ENCODE results near the gene KRTAP27-1.

KRTAP27-1 gene, protein sequence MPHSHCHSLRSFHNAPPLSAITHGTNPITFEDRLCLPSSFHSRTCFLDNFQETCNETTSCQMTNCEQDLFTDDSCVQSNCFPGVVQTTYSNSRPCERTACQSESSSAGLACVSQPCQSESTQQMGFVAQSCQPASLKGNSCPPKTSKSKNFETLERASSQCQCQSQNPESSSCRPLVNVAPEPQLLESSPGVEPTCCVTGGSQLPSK

DNA sequence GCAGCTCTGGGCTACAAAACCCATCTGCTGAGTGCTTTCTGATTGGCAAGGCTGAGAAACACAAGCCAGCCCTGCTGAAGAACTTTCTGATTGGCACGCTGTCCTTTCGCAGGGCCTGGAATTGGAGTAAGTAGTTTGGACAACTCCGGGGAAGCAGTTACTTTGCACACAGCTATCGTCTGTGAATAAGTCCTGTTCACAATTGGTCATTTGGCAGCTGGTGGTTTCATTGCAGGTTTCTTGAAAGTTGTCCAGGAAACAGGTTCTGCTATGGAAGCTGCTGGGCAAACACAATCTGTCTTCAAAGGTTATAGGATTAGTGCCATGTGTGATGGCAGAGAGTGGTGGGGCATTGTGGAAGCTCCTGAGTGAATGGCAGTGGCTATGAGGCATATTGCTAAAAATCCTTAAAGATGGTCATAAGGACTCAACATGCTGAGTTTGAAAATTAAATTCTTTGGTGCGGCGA lies at the start of gene KRTAP27-1:
Gene KRTAP27-1, minus strand, starts transcription at position 419 of the 469 bp plus-strand sequence. Its CDS starts 26 bp downstream, at position 393.
- ATAC-seq = no peak
- TF ChIP-seq CSDC2 (CRISPR knock-in tag; IDR thresholded peaks at IDR 0.05) (no peak), BACH2 (CRISPR knock-in tag; IDR thresholded peaks at IDR 0.05; ENCODE audit: borderline replicate concordance) (no peak), ZNF565 (CRISPR knock-in tag; conservative IDR thresholded peaks at IDR 0.05; ENCODE audit: low read depth) (no peak), ZNF8 (CRISPR knock-in tag; IDR thresholded peaks at IDR 0.05) (no peak), TOX (CRISPR knock-in tag; IDR thresholded peaks at IDR 0.05; ENCODE audit: borderline replicate concordance) (no peak), ZC3H10 (CRISPR knock-in tag; IDR thresholded peaks at IDR 0.05) (no peak), ESRRG (CRISPR knock-in tag; IDR thresholded peaks at IDR 0.05) (no peak), GLIS3 (CRISPR knock-in tag; IDR thresholded peaks at IDR 0.05) (no peak), ZFP3 (CRISPR knock-in tag; IDR thresholded peaks at IDR 0.05) (no peak), OSR1 (CRISPR knock-in tag; IDR thresholded peaks at IDR 0.05) (no peak), TCF4 (CRISPR knock-in tag; IDR thresholded peaks at IDR 0.05; ENCODE audit: borderline replicate concordance) (no peak), ARNTL (CRISPR knock-in tag; IDR thresholded peaks at IDR 0.05; ENCODE audit: borderline replicate concordance, low read depth) (no peak), ZNF70 (CRISPR knock-in tag; IDR thresholded peaks at IDR 0.05) (no peak)
- TF ChIP-seq, protein P1, sequence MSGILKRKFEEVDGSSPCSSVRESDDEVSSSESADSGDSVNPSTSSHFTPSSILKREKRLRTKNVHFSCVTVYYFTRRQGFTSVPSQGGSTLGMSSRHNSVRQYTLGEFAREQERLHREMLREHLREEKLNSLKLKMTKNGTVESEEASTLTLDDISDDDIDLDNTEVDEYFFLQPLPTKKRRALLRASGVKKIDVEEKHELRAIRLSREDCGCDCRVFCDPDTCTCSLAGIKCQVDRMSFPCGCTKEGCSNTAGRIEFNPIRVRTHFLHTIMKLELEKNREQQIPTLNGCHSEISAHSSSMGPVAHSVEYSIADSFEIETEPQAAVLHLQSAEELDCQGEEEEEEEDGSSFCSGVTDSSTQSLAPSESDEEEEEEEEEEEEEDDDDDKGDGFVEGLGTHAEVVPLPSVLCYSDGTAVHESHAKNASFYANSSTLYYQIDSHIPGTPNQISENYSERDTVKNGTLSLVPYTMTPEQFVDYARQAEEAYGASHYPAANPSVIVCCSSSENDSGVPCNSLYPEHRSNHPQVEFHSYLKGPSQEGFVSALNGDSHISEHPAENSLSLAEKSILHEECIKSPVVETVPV (CRISPR knock-in tag; IDR thresholded peaks at IDR 0.05) = no peak
- TF ChIP-seq, protein P2, sequence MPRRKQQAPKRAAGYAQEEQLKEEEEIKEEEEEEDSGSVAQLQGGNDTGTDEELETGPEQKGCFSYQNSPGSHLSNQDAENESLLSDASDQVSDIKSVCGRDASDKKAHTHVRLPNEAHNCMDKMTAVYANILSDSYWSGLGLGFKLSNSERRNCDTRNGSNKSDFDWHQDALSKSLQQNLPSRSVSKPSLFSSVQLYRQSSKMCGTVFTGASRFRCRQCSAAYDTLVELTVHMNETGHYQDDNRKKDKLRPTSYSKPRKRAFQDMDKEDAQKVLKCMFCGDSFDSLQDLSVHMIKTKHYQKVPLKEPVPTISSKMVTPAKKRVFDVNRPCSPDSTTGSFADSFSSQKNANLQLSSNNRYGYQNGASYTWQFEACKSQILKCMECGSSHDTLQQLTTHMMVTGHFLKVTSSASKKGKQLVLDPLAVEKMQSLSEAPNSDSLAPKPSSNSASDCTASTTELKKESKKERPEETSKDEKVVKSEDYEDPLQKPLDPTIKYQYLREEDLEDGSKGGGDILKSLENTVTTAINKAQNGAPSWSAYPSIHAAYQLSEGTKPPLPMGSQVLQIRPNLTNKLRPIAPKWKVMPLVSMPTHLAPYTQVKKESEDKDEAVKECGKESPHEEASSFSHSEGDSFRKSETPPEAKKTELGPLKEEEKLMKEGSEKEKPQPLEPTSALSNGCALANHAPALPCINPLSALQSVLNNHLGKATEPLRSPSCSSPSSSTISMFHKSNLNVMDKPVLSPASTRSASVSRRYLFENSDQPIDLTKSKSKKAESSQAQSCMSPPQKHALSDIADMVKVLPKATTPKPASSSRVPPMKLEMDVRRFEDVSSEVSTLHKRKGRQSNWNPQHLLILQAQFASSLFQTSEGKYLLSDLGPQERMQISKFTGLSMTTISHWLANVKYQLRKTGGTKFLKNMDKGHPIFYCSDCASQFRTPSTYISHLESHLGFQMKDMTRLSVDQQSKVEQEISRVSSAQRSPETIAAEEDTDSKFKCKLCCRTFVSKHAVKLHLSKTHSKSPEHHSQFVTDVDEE (CRISPR knock-in tag; IDR thresholded peaks at IDR 0.05) = no peak
- TF ChIP-seq, protein P3, sequence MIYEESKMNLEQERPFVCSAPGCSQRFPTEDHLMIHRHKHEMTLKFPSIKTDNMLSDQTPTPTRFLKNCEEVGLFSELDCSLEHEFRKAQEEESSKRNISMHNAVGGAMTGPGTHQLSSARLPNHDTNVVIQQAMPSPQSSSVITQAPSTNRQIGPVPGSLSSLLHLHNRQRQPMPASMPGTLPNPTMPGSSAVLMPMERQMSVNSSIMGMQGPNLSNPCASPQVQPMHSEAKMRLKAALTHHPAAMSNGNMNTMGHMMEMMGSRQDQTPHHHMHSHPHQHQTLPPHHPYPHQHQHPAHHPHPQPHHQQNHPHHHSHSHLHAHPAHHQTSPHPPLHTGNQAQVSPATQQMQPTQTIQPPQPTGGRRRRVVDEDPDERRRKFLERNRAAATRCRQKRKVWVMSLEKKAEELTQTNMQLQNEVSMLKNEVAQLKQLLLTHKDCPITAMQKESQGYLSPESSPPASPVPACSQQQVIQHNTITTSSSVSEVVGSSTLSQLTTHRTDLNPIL (CRISPR knock-in tag; IDR thresholded peaks at IDR 0.05; ENCODE audit: low read depth) = no peak

DNA sequence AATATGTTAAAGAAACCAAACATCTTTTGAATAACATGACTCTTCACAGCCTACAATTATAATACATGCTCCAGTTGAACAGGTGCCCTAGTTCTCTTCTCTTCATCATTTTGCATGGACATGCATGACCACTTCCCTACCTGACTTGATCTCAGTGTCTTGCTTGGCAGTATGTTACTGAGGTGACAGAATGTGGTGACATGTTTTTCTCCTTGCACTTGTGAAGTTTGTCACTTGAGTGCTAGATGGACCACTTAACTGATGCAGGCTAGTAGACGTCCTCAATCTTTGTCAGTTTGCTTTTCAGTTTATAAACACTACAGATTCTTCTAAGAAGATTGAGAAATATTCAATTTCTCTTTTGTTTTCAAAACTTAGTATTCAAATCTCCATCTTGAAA lies 44.7 kb upstream of the KRTAP27-1 start:
- no peak for TF ChIP-seq TOX (CRISPR knock-in tag; IDR thresholded peaks at IDR 0.05; ENCODE audit: borderline replicate concordance)
- TF ChIP-seq OSR1 (CRISPR knock-in tag; IDR thresholded peaks at IDR 0.05) = no peak
- no peak for TF ChIP-seq ZNF70 (CRISPR knock-in tag; IDR thresholded peaks at IDR 0.05)
- TF ChIP-seq CSDC2 (CRISPR knock-in tag; IDR thresholded peaks at IDR 0.05) = no peak
- TF ChIP-seq ZFP3 (CRISPR knock-in tag; IDR thresholded peaks at IDR 0.05) = no peak
- TF ChIP-seq ARNTL (CRISPR knock-in tag; IDR thresholded peaks at IDR 0.05; ENCODE audit: borderline replicate concordance, low read depth) = no peak
- TF ChIP-seq ISL1 (CRISPR knock-in tag; IDR thresholded peaks at IDR 0.05) = no peak
- no peak for TF ChIP-seq PPARA (CRISPR knock-in tag; IDR thresholded peaks at IDR 0.05; ENCODE audit: borderline replicate concordance)
- TF ChIP-seq GLIS3 (CRISPR knock-in tag; IDR thresholded peaks at IDR 0.05) = no peak
- TF ChIP-seq, protein P2 (CRISPR knock-in tag; IDR thresholded peaks at IDR 0.05) = no peak
- TF ChIP-seq, protein P3 (CRISPR knock-in tag; IDR thresholded peaks at IDR 0.05; ENCODE audit: low read depth) = no peak
- TF ChIP-seq TCF4 (CRISPR knock-in tag; IDR thresholded peaks at IDR 0.05; ENCODE audit: borderline replicate concordance) = no peak
- TF ChIP-seq RARB (CRISPR knock-in tag; IDR thresholded peaks at IDR 0.05) = no peak
- ATAC-seq = no peak

Measured in SK-N-SH treated with all-trans-retinoic acid at 6 μM for 48 hours (cell line).